ENCODE results near the gene COL5A1.

- TF ChIP-seq CTCF (IDR thresholded peaks at IDR 0.05), result no peak
- TF ChIP-seq POLR2A (IDR thresholded peaks at IDR 0.05), result no peak
These were observed 106.4 kb downstream of the COL5A1 start for GRCh38 chr9:134747951-134748489.

All from esophagus squamous epithelium (tissue), 4 donors.